Right hindlimb (tissue), 1 donor: ENCODE data around the gene SMIM7.
"Not testable (repeated sequence)": the region's sequence is repeated elsewhere in the genome, so short reads cannot be mapped to it uniquely, and the experiment has no call there.

Source experiments
- DNase-seq: peaks from one replicate; pipeline ENCODE4 v3.0.0-alpha.2; 2018

Gene SMIM7

DNA sequence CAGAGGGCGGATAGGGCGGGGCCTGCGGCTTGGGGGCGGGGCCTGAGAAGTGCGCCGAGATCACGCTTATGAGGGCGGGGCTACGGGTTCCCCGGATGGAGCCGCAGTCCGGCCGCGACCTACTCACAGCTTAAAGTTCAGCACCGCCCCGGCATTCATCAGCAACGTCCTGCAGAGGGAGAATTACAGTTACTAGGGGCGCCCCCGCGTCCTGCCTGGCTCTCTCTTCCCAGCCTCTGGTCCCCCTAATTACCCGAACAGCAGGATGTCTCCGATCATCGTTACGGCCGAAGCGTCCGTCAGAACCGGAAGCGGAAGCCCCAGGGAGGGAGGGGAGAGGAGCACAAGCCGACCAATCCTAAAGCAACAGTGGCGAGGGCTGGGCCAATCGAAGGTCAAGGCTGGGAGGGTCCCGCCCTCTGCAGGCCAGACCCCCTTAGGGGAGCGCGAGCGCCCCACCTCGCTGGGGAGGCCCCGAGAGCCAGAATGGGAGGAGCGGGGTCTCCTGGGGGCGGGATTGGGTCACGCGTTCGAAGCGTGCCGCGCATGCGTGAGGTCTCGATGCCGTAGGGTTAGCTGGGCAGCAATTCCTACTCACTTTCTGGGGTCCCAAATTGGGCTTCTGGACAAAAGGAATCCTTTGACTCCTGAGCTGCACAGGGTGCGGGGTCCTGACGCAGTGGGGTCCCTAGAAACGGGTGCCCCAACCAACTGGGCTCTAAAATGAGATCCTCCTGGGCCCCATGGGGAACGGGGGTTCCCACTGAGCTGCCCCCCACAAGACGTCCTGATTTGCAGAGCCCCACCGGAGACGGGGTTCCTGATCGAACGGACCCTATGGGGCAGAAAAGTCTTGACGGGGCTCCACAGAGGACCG lies at the start of gene SMIM7:
TSS of gene SMIM7 (minus strand) at position 313 of the 877 bp plus-strand sequence. CDS start at position 279, 34 bp downstream.
- peak; percentile 99 for DNase-seq

DNA sequence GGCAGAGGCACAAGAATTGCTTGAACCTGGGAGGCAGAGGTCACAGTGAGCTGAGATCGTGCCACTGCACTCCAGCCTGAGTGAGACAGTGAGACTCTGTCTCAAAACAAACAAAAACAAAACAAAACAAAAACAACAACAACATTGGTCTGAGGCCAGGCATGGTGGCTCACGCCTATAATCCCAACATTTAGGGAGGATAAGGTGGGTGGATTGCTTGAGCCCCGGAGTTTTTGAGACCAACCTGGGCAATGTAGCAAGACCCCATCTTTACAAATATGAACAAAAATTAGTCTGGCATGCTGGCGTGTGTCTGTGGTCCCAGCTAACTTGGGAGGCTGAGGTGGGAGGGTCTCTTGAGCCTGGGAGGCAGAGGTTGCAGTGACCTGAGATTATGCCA lies 43.7 kb upstream of the SMIM7 start:
- no peak for DNase-seq

DNA sequence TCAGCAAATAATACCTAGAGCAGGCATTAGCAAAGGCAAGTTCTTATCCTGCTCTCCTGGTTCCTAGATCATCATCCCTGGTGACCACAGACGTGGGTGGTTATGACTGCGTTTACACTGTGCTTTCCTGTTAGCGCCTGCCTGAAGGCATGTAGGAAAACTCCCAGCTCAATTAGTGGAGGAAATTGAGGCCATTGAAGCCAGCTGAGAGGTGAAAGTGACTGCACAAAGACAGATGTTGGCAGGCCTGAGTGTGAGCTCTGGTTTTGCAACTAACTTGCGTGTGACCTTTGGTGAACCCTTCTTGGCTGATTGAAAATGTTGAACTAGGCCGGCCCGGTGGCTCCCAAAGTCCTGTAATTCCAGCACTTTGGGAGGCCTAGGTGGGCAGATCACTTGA lies 42.2 kb upstream of the SMIM7 start:
- peak; percentile 57 for DNase-seq

DNA sequence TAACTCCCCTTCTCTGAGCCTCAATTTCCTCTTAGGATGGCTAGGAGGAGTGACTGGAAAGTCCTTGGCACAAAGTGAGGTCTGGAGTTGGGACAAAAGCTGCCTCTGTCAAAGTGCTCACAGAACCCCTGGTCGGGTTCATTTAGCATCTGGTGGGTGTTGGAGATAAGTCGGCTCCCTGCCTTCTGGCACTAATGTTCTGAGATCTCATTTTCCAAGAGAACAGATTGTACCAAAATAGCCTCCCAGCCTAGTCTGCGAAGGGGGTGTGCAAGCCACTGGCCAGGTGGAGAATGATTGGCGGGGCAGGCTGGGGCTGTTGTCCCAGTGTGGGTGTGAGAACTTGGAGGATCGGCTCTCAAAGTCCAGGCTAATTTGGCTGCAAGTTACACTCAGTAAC lies 39.0 kb upstream of the SMIM7 start:
- peak; percentile 44 for DNase-seq

DNA sequence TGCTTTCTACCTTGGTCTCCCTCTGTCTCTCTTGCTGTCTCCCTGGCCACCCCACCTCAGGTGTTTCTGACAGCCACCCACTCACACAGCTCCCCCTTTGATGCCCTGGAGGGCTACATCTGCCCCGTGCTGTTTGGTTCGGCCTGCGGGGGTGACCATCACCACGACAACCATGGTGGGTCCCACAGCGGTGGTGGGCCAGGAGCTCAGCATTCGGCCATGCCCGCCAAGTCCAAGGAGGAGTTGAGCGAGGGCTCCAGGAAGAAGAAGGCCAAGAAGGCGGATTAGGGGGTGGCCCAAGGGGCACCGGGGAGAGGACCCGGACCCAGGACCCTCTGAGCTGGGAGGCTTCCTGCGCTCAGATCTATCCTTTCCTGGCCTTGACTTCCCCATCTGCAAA lies 28.1 kb upstream of the SMIM7 start:
- no peak for DNase-seq

DNA sequence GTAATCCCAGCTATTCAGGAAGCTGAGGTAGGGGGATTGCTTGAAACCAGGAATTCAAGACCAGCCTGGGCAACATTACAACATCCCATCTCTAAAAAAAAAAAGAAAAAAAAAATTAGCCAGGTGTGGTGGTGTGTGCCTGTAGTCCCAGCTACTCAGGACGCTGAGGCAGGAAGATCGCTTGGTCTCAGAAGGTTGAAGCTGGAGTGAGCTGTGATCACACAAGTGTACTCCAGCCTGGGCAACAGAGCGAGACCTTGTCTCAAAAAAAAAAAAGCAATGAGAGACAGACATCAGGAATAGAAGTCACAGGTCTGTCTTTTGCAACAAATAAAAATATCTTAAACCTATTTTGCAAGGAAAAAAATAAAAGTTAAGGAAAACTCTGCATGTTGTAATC lies 24.3 kb upstream of the SMIM7 start:
- DNase-seq = no peak

DNA sequence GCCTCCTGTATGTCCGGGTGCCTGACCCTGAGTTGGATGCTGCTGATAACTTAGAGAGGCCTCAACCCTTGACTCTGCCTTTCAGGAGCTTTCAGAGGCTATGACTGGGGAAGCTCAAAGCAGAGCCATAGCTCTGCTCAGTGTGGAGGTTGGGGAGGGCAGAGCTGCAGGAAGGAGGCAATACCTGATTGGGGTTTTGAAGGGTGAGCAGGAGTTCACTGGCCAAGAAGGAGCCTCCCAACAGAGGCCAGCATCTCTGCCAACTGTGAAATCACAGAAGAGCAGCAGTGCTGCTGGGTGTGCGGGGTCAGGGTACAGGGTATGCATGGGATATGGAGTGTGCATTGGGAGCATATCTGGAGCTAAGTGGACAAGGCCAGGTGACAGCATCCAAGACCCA lies 22.6 kb upstream of the SMIM7 start:
- DNase-seq = no peak

DNA sequence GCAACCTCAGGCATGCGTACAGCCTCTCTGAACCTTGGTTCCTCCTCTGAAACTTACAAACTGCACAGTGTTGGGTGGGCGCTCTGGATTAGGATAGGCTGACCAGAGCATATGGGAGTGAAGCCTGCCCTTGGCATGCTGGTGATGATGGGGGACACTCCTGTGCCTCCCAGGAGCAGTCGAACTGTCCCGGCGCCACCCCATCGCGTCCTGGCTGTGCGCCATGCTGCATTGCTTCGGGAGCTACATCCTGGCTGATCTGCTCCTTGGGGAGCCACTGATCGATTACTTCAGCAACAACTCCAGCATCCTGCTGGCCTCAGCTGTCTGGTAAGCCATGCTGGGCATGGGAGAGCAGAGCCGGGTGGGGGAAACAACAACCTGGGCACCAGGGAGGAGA lies 19.9 kb upstream of the SMIM7 start:
- DNase-seq = no peak

DNA sequence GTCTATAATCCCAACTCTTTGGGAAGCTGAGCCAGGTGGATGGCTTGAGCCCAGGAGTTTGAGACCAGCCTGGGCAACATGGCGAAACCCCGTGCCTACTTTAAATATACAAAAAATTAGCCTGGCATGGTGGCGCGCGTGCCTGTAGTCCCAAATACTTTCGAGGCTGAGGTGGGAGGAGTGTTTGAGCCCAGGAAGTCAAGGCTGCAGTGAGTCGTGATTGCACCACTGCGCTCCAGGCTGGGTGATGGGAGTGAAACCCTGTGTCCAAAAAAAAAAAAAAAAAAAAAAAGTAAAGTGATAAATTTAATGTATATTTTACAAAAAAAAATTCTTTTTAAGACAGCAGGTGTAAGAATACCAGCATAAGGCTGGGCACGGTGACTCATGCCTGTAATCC lies 18.6 kb upstream of the SMIM7 start:
- DNase-seq = no peak

DNA sequence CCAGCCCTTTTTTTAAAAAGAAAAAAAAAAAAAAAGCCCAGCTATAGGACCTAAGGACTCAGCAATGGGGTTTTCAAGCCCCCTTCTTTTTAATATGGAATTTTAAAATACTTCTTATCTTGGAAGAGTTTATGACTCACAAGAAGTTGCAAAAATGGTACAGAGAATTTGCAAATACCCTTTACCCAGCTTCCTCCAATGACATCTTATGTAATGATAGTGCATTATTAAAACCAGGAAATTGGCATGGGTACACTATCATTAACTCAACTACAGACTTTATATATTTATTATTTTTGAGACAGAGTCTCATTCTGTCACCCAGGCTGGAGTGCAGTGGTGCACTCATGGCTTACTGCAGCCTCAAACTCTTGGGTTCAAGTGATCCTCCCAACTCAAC lies 17.1 kb upstream of the SMIM7 start:
- no peak for DNase-seq

DNA sequence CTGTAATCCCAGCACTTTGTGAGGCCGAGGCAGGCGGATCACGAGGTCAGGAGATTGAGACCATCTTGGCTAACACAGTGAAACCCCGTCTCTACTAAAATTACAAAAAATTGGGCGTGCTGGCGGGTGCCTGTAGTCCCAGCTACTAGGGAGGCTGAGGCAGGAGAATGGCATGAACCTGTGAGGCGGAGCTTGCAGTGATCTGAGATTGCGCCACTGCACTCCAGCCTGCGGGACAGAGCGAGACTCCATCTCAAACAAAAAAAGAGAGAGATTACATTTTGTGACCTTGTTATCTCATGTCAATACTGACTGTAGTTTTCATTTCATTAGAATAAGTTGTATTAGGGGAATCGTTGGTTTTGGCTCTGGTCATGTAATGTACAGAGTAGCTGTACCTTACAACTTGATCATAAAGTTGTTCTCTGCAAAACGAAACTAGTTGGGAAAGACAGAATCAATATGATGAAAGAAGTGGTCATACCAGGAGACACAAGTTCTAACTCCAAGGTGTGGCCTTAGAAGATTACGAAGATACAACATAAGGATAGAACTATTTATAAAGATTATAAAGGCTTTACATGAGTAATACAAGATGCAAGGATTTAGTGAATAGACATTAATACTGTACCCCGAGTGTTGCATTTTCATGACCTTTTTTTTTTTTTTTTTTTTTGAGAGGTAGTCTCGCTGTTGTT lies 16.3 kb upstream of the SMIM7 start:
- no peak for DNase-seq

DNA sequence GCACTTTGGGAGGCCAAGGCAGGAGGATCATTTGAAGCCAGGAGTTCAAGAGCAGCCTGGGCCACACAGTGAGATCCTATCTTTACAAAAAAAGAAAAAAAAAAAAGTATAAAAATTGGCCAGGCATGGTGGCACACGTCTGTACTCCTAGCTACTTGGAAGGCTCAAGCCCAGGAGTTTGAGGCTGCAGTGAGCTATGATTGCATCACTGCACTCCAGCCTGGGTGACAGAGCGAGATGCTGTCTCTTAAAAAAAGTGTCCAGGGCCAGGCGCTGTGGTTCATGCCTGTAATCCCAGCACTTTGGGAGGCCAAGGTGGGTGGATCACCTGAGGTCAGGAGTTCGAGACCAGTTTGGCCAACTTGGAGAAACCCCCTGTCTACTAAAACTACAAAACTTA lies 13.9 kb upstream of the SMIM7 start:
- DNase-seq = not testable (repeated sequence)

DNA sequence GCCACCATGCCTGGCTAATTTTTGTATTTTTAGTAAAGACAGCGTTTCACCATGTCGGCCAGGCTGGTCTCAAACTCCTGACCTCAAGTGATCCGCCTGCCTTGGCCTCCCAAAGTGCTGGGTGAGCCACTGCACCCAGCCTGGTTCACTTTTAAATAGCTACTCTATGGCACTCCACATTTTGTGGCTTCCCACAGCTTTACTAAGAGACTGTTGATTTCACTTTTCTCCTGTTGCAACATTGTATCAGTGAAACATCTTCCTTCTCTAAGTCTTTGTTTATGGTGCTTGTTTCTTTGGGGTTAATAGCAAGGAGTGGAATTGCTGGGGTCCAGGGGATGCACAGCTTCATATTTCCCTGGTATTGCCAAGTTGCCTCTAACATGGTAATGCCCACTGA lies 13.3 kb upstream of the SMIM7 start:
- DNase-seq = no peak

DNA sequence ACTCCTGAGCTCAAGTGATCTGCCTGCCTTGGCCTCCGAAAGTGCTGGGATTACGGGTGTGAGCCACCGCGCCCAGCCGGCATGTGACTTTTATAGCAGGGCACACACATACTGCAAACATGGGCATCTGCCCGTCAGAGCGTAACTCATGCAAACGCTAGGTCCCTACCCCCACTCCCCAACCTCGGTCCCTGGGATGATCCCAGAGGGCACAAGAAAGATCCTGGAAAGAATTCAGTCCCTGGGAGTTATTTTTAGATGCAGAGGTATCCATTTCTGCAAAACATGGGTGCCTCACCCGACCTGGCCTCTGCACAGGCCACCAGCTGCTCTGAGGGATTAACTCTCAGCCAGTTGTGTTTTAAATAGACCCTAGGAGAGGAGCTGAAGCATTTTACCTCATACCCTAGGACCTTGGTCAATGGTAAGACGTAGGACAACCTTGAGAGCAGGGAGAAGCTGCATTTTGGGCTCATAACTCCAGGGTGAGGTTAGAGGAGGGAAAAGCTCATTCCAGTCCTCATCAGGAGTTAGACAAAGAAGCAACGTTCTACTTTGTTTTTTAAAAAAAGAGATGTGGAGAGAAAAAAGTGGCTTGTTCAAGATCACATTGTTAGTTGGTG lies 11.8 kb upstream of the SMIM7 start:
- peak; percentile 28 for DNase-seq

DNA sequence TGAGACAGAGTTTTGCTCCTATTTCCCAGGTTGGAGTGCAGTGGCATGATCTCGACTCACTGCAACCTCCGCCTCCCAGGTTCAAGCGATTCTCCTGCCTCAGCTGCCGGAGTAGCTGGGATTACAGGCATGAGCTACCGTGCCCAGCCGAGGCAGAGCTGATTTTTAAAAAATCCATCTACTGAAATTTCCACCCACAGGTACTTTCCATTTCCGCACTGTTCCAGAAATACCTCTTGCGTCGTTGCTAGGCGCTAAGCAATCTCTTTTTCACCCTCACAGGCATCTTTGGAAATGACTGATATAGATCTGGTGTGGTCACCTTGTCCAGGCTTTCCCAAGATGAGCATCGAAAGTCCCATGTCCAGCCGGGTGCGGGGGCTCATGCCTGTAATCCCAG lies 10.3 kb upstream of the SMIM7 start:
- DNase-seq = no peak

DNA sequence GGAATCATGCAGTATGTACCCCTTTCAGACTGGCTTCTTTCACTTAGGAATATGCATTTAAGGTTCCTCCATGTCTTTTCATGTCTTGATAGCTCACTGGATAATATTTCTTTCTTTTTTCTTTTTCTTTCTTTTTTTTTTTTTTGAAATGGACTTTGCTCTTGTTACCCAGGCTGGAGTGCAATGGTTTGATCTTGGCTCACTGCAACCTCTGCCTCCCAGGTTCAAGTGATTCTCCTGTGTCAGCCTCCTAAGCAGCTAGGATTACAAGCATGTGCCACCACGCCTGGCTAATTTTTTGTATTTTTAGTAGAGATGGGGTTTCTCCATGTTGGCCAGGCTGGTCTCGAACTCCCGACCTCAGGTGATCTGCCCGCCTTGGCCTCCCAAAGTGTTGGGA lies 8.8 kb upstream of the SMIM7 start:
- DNase-seq = not testable (repeated sequence)

DNA sequence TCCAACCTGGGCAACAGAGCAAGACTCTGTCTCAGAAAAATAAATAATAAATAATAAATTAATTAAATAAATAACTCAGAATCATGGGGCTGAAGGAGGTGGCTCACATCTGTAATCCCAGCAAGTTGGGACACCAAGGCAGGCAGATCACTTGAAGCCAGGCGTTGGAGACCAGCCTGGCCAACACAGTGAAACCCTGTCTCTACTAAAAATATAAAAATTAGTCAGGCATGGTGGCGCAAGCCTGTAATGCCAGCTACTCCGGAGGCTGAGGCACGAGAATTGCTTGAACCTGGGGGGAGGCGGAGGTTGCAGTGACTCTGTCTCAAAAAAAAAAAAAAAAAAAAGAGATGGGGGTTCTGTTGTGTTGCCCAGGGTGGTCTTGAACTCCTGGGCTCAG lies 8.2 kb upstream of the SMIM7 start:
- DNase-seq = no peak

DNA sequence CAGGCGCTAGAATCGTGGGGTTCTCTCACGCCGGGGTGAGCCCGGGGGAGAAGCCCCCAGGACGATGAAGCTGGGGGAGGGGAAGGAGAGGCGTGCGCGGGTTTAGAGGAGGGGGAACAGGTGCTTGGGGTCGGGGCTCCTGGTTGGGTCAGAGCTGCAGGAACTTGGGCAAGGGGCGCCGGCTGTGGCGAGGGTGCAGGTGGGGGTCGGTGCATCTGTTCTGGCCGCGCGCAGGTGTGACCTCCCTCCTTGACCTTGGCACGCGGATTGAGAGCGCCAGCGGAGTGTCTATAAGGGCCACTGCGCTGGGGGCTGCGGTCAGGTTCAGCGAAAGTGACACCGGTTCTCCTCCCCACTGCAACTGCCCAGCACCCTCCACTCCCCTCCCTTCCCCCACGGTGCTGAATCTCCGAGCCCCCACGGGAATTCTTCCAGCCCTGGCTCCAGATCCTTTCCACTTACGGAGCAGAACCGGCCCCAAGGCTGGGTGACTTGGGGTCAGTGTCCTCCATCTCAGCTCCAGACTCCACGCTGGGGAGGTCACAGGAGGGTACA lies 1.6 kb upstream of the SMIM7 start:
- peak; percentile 46 for DNase-seq

DNA sequence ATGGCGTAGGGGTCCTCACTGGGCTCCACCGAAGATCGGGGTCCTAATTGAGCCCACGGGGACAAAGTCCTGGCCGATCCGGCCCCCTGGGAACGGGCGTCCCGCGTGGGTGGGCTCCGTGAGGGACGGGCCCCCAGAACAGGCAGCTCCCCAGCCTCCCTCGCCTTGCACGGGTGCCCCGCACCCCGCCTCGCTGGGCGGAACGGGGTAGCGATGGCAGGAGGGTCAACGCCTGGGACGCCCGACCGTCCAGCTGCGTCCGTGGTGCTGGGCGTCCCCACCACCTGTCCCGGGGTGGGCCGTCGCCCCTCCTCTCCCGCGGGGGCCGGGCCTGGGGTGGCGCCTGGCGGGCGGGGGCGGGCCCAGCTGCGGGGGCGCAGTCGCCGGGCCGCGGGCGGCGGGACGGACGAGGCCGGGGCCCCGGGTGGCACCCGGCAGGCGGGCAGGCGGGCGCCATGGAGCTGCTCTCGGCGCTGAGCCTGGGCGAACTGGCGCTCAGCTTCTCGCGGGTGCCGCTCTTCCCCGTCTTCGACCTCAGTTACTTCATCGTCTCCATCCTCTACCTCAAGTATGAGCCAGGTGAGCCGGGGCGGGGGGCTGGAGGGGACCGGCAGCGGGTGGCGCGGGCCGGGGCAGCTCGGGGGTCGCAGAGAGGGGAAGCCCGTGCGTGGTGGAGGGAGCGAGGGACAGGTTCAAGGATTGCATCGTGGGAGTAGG lies 977 bp upstream of the SMIM7 start, which contains the start of gene TMEM38A:
TSS of gene TMEM38A (plus strand) at position 377 of the 717 bp plus-strand sequence. CDS start at position 456, 79 bp downstream.
- peak; percentile 74 for DNase-seq

DNA sequence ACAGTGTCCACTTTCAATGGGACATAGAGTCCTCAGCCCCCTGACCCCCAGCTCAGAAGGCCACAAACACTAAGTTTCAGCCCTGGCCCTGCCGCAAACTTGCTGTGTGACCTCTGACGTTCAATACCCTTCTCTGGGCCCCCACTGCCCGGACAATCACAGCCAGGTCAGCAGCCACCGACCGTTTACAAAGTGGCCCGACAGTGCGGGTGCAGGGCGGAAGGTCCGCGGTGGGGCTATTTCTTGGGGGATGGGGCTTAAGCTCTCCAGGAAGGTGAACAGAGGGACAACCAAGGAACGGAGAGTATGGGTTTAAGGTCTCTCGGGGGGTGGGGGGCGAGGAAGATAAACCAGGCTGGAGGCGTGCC lies 496 bp downstream of the SMIM7 start:
- DNase-seq = no peak

DNA sequence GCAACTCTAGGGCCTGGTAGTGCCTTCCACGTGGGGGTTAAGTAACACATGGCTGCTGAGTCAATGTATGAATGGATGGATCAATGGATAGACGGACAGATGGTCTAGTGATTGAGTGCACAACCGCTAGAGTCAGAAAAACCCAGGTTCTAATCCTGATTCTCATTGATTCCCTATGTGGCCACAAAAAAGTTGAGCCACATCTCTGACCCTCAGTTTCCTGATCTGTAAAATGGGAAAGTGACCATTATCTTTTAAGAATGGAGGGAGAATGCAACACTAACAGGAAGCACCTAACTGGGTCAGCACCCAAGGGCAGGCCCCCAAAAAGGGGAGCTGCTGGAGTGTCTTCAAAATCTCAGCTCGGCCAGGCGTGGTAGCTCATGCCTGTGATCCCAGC lies 2.6 kb downstream of the SMIM7 start:
- DNase-seq = no peak

DNA sequence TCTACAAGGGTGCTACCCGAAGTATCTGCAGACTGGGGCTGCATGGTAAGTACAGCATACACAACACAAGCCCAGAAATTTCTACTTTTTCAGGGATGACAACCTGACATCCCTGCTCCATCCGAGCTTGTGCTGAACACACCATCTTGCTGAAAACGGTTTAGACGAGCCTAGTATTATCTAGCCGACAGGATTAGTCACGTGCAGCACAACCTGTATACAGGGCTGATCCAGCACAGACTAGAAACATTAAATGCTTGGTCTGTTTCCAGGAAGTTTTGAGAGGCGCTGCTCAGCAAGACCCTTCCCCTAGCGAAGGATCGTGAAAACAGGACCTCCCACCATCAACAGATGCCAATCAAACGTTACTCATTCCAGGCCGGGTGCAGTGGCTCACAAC lies 4.2 kb downstream of the SMIM7 start:
- DNase-seq = no peak

DNA sequence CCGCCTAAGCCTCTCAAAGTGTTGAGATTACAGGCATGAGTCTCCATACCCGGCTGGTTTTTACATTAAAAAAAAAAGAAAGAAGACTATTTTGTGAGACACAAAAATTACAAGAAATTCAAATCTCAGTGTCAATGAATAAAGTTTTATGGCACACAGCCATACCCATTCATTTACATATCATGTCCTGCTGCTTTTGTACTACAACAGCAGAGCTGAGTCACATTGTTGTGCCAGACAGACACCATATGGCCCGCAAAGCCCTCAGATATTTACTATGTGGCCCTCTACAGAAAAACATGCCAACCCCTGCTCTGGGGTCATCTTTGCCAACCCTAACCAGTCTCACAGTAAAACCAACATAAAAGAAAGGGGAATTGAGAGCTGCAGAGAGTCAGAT lies 5.3 kb downstream of the SMIM7 start:
- DNase-seq = no peak
